DND-41 (cell line): ENCODE data around the gene NRL.

Source experiments
- ATAC-seq: fragments of 200-7000 bp; cut with Tn5 transposase; 3 replicates; pipeline ENCODE4 v1.9.1; 2021; ENCODE audit warnings: low read depth; ENCODE audit not compliant: insufficient read depth
- DNase-seq: peaks from one replicate; pipeline ENCODE4 v3.0.0-alpha.2; 2020
- H2AFZ ChIP-seq: 2 replicates; pipeline ENCODE4 v1.6.0; 2012; ENCODE audit warnings: low read depth, low read length
- H3K27ac ChIP-seq: 2 replicates; pipeline ENCODE4 v1.5.1; 2012; ENCODE audit warnings: low read length, inconsistent platforms
- H3K27me3 ChIP-seq: fragments of 200-600 bp; sonication (generic); 2 replicates; pipeline ENCODE4 v1.6.0; 2012; ENCODE audit warnings: low read length, mild to moderate bottlenecking, inconsistent platforms; ENCODE audit not compliant: insufficient read depth, poor library complexity
- H3K36me3 ChIP-seq: 2 replicates; pipeline ENCODE4 v1.5.1; 2012; ENCODE audit warnings: low read length, inconsistent platforms; ENCODE audit not compliant: insufficient read depth
- H3K4me1 ChIP-seq: 2 replicates; pipeline ENCODE4 v1.5.1; 2012; ENCODE audit warnings: mild to moderate bottlenecking, low read length; ENCODE audit not compliant: insufficient read depth
- H3K4me2 ChIP-seq: 2 replicates; pipeline ENCODE4 v1.6.0; 2012; ENCODE audit warnings: mild to moderate bottlenecking, moderate library complexity, low read length, inconsistent platforms; ENCODE audit not compliant: insufficient read depth
- H3K4me3 ChIP-seq, 2 experiments: fragments of 200-600 bp in 1 of 2; shearing (Covaris generic) in 1 of 2; 2 replicates each; pipeline ENCODE4 v1.5.1; 2012 to 2016; ENCODE audit warnings: inconsistent platforms in 2 of 2, low read length in 2 of 2, mild to moderate bottlenecking in 2 of 2, low read depth in 1 of 2, moderate library complexity in 1 of 2
- H3K79me2 ChIP-seq: 2 replicates; pipeline ENCODE4 v1.6.0; 2012; ENCODE audit warnings: low read length, inconsistent platforms; ENCODE audit not compliant: insufficient read depth
- H3K9ac ChIP-seq: 2 replicates; pipeline ENCODE4 v1.6.0; 2012; ENCODE audit warnings: low read depth, mild to moderate bottlenecking, inconsistent platforms, low read length, moderate library complexity
- H3K9me3 ChIP-seq: 2 replicates; pipeline ENCODE4 v1.5.1; 2012; ENCODE audit warnings: low read length, moderate library complexity, mild to moderate bottlenecking, inconsistent platforms; ENCODE audit not compliant: insufficient read depth, severe bottlenecking
- H4K20me1 ChIP-seq: 2 replicates; pipeline ENCODE4 v1.6.0; 2012; ENCODE audit warnings: low read length; ENCODE audit not compliant: insufficient read depth
- CTCF ChIP-seq: IDR thresholded peaks from 2 replicates; pipeline ENCODE4 v1.5.1; 2012; ENCODE audit warnings: borderline replicate concordance, low read length, moderate library complexity, mild to moderate bottlenecking; ENCODE audit not compliant: poor library complexity, severe bottlenecking; ENCODE audit errors: extremely low read depth
- EZH2 ChIP-seq: IDR thresholded peaks from 3 replicates; pipeline ENCODE4 v1.6.1; 2012; ENCODE audit warnings: borderline replicate concordance, low read depth, mild to moderate bottlenecking, moderate library complexity, low read length, inconsistent platforms; ENCODE audit not compliant: severe bottlenecking

NRL gene

GRCh38 chr14:24160499-24160849 lies 45.7 kb upstream of the NRL start:
- H2AFZ ChIP-seq = no peak overlapping the region
- H3K27me3 ChIP-seq = no peaks in the 10 kb centered on the region
- H3K36me3 ChIP-seq = peaks cover 77% of the 10 kb centered on the region
- H3K4me2 ChIP-seq = peak overlapping the region; percentile 23; the same call in 1 of the 2 replicates
- TF ChIP-seq CTCF = no peak
- TF ChIP-seq EZH2 = no peak
- H3K9me3 ChIP-seq = no peaks in the 10 kb centered on the region
- H3K9ac ChIP-seq = peak overlapping the region; percentile 12; the same call in 1 of the 2 replicates
- no peak overlapping the region for H3K4me3 ChIP-seq
- ATAC-seq = no peak
- no peak for DNase-seq
- H3K4me1 ChIP-seq = peaks cover 23% of the 10 kb centered on the region
- no peaks in the 10 kb centered on the region for H4K20me1 ChIP-seq
- H3K27ac ChIP-seq = peak overlapping the region; percentile 58
- peaks cover 9% of the 10 kb centered on the region for H3K79me2 ChIP-seq

- Histone ChIP-seq H2AFZ (no peak overlapping the region), H4K20me1 (no peaks in the 10 kb centered on the region), H3K79me2 (peaks cover 9% of the 10 kb centered on the region), H3K36me3 (peaks cover 77% of the 10 kb centered on the region), H3K4me3 (no peak overlapping the region), H3K27me3 (no peaks in the 10 kb centered on the region), H3K4me1 (peaks cover 23% of the 10 kb centered on the region), H3K4me2 (no peak overlapping the region), H3K9ac (no peak overlapping the region), H3K27ac (peak overlapping the region; percentile 58; the same call in 1 of the 2 replicates), H3K9me3 (no peaks in the 10 kb centered on the region)
- DNase-seq = no peak
- no peak for ATAC-seq
- TF ChIP-seq CTCF (no peak), EZH2 (no peak)
Observed at GRCh38 chr14:24159777-24160498, 45.2 kb upstream of the NRL start.

GRCh38 chr14:24157331-24157730 lies 42.6 kb upstream of the NRL start:
- Histone ChIP-seq H3K79me2 (peaks cover 8% of the 10 kb centered on the region), H4K20me1 (no peaks in the 10 kb centered on the region), H3K9ac (no peak overlapping the region), H3K4me1 (peaks cover 20% of the 10 kb centered on the region), H3K4me3 (no peak overlapping the region), H3K4me2 (no peak overlapping the region), H3K27me3 (no peaks in the 10 kb centered on the region), H3K9me3 (no peaks in the 10 kb centered on the region), H2AFZ (no peak overlapping the region), H3K36me3 (peaks cover 69% of the 10 kb centered on the region), H3K27ac (no peak overlapping the region)
- DNase-seq (no peak), ATAC-seq (no peak)
- TF ChIP-seq CTCF (no peak), EZH2 (no peak)
